ENCODE measurements around the gene RNF19B. TPM values are rescaled to one million over a fixed set of nuclear protein-coding genes. Genes with fewer than 3 reads are reported as not detected.

The RNF19B gene
- total RNA-seq, 4 donors from 2014 or later: 13.7 to 21.7 (median 17.4) TPM

DNA sequence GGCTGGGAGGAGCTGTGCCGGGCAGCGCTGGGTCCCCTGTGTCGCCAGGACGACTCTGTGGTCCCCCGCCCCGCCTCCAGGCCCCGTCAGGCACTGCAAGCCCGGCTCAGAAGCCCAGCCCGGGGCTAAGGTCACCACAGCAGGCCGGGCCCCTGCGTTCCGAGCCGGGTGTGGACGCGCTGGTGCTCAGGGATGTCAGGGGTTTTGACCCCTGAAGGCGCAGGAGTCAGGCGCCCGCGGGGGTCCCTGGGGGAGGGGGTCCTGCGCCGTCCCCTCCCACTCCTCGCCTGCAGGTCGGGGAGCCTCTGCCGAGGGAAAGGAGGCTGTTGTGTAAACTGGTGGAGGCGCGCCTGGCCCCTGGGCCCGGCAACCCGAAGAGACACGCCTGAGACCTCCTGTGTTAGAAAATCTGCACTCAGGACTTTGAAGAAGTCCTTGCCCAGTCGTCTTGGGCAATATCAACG, 39.7 kb downstream of the RNF19B start:
- TF ChIP-seq, protein P1, sequence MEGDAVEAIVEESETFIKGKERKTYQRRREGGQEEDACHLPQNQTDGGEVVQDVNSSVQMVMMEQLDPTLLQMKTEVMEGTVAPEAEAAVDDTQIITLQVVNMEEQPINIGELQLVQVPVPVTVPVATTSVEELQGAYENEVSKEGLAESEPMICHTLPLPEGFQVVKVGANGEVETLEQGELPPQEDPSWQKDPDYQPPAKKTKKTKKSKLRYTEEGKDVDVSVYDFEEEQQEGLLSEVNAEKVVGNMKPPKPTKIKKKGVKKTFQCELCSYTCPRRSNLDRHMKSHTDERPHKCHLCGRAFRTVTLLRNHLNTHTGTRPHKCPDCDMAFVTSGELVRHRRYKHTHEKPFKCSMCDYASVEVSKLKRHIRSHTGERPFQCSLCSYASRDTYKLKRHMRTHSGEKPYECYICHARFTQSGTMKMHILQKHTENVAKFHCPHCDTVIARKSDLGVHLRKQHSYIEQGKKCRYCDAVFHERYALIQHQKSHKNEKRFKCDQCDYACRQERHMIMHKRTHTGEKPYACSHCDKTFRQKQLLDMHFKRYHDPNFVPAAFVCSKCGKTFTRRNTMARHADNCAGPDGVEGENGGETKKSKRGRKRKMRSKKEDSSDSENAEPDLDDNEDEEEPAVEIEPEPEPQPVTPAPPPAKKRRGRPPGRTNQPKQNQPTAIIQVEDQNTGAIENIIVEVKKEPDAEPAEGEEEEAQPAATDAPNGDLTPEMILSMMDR (IDR thresholded peaks at IDR 0.05; ENCODE audit: low read depth): no peak

DNA sequence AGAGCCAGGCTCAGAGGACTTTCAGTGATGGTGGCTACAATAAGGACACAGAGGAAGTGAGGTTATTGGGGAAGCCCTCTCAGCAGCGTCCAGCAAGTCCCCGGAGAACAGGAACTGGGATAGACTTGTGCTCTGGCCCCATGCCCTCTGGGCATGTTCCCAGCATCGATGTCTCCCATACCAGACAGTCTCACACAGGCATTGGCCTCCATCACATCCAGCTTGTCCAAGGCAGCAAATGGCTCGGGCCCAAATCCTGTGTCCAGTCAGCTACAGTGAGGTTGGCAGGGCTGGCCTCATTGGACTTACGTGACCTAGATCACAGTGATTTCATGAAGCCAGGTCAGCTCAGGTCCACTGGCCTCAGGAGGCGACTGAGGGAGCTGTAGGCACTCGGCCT, 43.8 kb downstream of the RNF19B start:
- TF ChIP-seq, protein P1 (IDR thresholded peaks at IDR 0.05; ENCODE audit: low read depth): no peak

DNA sequence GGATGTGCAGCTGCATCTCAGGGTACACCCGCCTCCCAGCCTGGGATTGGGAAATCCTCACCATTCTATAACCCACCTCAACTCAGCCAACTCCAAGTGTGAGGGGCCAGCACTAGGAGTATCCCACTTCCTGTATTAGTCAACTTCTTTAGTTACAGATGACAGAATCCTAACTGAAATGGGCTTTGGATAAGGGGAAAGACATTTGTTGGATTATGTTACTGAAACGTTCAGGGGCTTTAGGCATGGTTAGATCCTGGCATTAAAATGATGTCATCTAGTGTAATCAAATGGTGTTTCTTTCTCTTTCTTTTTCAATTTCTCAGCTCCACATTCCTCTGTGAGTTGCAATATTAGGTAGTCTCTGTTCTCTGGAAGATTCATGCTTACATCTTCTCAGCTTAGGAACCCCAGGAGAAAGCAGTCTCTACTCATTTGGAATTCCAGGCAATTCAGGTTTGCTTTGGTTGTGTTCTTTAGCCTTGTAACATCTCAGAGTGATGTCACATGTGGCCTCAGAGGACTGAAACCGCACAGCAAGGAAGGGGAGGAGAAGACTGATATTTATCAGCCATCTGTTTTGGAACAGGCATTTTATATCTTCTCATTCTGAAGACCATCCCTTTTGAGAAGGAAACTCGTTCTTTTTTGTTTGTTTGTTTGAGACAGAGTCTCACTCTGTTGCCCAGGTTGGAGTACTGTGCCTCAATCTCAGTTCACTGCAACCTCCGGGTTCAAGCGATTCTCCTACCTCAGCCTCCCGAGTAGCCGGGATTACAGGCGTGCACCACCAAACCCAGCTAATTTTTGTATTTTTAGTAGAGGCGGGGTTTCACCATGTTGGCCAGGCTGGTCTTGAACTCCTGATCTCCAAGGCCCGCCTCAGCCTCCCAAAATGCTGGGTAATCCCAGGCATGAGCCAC, 44.5 kb downstream of the RNF19B start:
- TF ChIP-seq, protein P1 (IDR thresholded peaks at IDR 0.05; ENCODE audit: low read depth): no peak

DNA sequence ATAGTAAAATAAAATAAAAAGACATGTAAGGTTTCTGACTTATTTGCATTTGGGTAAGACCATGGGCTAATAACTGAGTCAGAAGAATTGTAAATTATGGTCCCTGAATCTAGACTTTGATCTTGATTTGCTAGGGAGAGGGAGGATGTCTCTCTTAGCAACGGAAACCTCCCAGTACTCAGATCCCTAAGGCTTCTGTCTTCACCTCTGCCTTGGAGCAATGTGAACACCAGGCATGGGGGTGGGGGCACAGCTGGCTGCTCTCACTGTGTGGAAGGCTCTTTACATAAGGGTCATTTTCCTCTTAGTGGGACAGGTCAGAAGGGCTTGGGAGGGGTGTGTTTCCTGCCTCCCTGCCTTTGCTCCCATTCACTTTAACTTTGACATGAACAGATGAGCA, 46.4 kb downstream of the RNF19B start:
- TF ChIP-seq, protein P1 (IDR thresholded peaks at IDR 0.05; ENCODE audit: low read depth): no peak

DNA sequence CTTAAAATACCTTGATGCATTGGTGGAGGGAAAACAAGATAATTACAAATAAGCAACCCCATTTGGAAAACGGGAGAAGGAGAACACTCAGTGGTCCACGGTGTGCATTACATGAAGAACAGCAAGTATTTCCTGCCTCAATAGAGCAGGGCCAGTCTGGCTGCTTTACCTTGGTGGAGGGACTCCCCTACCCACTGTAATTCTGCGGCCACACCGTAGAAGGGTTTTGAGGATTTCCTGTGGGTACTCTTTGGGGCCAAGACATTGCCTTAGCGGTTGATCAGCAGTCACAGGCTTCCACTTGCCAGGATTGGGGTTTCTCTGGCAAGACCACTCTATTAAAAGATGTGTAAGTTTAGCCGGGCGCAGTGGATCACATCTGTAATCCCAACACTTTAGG, 47.1 kb downstream of the RNF19B start:
- TF ChIP-seq, protein P1 (IDR thresholded peaks at IDR 0.05; ENCODE audit: low read depth): no peak

DNA sequence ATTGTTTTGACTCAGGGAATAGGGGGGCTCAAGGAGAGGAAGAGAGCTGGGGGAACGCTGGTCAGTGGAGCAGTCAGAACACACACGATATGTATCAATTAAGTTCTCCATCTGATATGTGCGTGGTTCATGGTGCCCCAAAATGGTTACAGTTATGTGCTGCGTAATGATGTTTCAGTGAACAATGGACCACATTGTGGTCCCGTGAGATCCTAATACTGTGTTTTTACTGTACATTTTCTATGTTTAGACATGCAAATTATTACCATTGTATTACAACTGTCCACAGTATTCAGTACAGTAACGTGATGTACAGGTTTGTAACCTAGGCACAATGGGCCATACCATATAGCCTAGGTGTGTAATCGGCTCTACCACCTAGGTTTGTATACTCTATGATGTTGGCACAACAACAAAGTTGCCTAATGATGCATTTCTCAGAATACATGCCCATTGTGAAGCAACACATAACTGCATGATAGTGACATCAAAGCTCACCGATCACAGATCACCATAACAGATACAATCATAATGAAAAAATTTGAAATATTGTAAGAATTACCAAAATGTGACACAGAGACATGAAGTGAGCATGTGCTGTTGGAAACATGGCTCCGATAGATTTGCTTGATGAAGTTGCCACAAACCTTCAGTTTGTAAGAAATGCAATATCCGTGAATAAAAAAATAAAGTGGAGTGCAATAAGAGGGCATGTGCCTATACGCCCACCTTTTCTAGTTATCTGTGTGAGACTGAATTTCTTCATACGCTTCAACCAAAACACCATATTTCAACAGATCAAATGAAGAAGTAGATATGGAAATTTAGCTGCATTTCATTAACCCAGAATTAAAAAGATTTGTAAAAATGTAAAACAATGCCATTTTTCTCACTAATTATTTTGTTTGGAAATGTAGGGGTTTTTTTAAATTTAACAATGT, 48.6 kb downstream of the RNF19B start:
- TF ChIP-seq, protein P1 (IDR thresholded peaks at IDR 0.05; ENCODE audit: low read depth): no peak

DNA sequence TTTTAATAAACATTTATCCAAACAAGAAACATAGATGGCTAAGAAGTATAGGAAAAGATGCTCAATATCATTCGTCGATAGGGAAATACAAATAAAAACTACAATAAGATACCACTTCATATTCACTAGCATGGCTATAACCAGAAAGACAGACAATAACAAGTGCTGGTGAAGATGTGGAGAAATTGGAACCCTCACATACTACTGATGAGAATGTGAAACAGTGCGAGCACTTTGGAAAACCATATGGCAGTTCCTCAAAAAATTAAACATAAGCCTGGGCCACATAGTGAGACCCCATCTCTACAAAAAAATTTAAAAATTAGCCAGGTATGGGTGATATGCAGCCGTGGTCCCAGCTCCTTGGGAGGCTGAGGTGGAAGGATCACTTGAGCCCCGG, 54.3 kb downstream of the RNF19B start:
- TF ChIP-seq, protein P1 (IDR thresholded peaks at IDR 0.05; ENCODE audit: low read depth): no peak
